Subcutaneous abdominal adipose tissue (tissue), 5 donors: ENCODE measurements around the gene CFAP65.

Source experiments
- H3K27ac ChIP-seq: one replicate; pipeline ENCODE4 v1.7.0; 2013; ENCODE audit warnings: low read depth, mild to moderate bottlenecking, inconsistent platforms, low read length, moderate library complexity
- H3K27me3 ChIP-seq, 5 donors: one replicate each; pipeline ENCODE4 v1.7.0; 2013; ENCODE audit warnings: low read length in 5 of 5, inconsistent platforms in 1 of 5; ENCODE audit not compliant: control insufficient read depth in 5 of 5, insufficient read depth in 4 of 5
- H3K36me3 ChIP-seq, 5 donors: one replicate each; pipeline ENCODE4 v1.7.0; 2013; ENCODE audit warnings: low read length in 5 of 5; ENCODE audit not compliant: control insufficient read depth in 5 of 5, insufficient read depth in 5 of 5
- H3K4me1 ChIP-seq, 5 donors: one replicate each; pipeline ENCODE4 v1.7.0; 2013; ENCODE audit warnings: low read length in 5 of 5, mild to moderate bottlenecking in 3 of 5, moderate library complexity in 1 of 5; ENCODE audit not compliant: control insufficient read depth in 5 of 5, insufficient read depth in 5 of 5
- H3K4me3 ChIP-seq, 5 donors: one replicate each; pipeline ENCODE4 v1.7.0; 2013; ENCODE audit warnings: low read length in 5 of 5, low read depth in 1 of 5
- H3K9ac ChIP-seq, 5 donors: one replicate each; pipeline ENCODE4 v1.7.0; 2013; ENCODE audit warnings: low read length in 5 of 5, mild to moderate bottlenecking in 4 of 5, moderate library complexity in 3 of 5
- H3K9me3 ChIP-seq, 5 donors: one replicate each; pipeline ENCODE4 v1.7.0; 2013; ENCODE audit warnings: low read length in 5 of 5; ENCODE audit not compliant: control insufficient read depth in 5 of 5
- donor health status: healthy.
- donor health status: healthy.
- donor health status: healthy.
- donor health status: healthy.
- donor health status: healthy.

Gene CFAP65

DNA sequence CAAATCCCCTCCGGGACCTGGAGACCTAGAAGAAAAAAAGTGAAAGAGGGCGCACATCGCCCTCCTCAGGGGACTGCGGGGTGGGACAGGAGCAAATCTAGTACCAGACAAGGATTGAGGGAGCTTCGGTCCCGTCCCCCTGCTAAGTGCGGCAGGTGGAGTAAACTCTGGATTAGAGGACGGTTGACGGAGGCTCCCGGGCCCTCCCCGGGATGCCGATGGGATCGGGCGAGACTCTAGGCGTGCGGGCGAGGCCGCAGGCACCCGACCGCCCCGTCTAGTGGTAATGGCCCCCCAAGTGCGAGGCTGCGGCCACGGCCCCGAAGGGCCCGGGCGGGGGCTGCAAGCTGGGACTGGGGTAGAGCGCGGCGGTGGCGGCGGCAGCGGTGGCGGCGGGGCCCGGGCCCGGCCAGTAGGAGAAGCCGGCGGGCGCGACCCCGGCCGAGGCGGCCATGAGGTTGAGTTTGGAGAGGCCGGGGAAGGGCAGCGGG lies 59.9 kb downstream of the CFAP65 start:
- Histone ChIP-seq H3K4me1 (peaks cover 0 to 46% (median 38%) of the 10 kb centered on the region in 5 donors), H3K9me3 (no peaks in the 10 kb centered on the region), H3K9ac (no peak overlapping the region), H3K27me3 (peaks cover 45 to 76% (median 75%) of the 10 kb centered on the region in 5 donors), H3K4me3 (peak overlapping the region in 1 of 5 donors; percentile 53), H3K36me3 (no peaks in the 10 kb centered on the region), H3K27ac (no peak overlapping the region)

- Histone ChIP-seq H3K27ac (no peak overlapping the region), H3K4me1 (peaks cover 0 to 46% (median 38%) of the 10 kb centered on the region in 5 donors), H3K9ac (no peak overlapping the region), H3K27me3 (peaks cover 39 to 75% (median 73%) of the 10 kb centered on the region in 5 donors), H3K4me3 (peak overlapping the region in 1 of 5 donors; percentile 26), H3K36me3 (no peaks in the 10 kb centered on the region), H3K9me3 (no peaks in the 10 kb centered on the region)
Observed at GRCh38 chr2:218980735-218981389, 60.5 kb downstream of the CFAP65 start.

- H3K4me1 ChIP-seq: peaks cover 0 to 46% (median 38%) of the 10 kb centered on the region in 5 donors
Observed at GRCh38 chr2:218979846-218980734, 61.2 kb downstream of the CFAP65 start.

DNA sequence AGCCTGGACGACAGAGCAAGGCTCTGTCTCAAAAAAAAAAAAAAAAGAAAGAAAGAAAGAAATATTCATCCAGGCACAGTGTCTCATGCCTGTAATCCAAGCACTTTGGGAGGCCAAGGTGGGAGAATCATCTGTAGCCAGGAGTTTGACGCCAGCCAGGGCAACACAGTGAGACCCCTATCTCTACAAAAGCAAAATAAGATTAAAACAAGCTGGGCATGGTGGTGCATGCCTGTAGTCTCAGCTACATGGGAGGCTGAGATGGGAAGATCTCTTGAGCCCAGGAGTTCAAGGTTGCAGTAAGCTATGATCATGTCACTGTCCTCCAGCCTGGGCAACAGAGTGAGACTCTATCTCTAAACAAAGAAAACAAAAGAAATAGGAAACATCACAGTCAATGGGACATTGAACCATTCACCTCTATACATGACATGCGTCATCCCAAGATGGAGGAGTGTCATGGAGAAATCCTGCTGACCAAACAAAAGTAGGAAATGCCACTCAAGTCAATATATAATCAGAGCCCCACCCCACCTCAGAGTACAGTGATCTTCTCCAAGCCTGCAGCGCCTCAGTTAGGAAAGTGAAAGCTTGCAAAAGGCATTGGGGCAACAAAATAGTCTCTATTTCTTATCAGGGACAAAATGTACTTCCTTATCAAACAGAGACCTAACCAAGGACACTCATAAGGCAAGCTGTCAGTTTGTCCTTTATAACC lies 66.1 kb downstream of the CFAP65 start:
- H3K4me1 ChIP-seq: peaks cover 0 to 6% (median 6%) of the 10 kb centered on the region in 5 donors
- H3K9me3 ChIP-seq: no peaks in the 10 kb centered on the region
- no peak overlapping the region for H3K9ac ChIP-seq
- H3K27me3 ChIP-seq: peaks cover 14 to 59% (median 48%) of the 10 kb centered on the region in 5 donors
- no peak overlapping the region for H3K4me3 ChIP-seq
- no peak overlapping the region for H3K27ac ChIP-seq
- no peaks in the 10 kb centered on the region for H3K36me3 ChIP-seq

More at GRCh38 chr2:218979846-218980734, 61.2 kb downstream of the CFAP65 start:
- Histone ChIP-seq H3K9me3 (no peaks in the 10 kb centered on the region), H3K4me3 (peak overlapping the region; percentile 17 to 56 (median 35)), H3K36me3 (no peaks in the 10 kb centered on the region), H3K27ac (no peak overlapping the region), H3K27me3 (peaks cover 43 to 77% (median 71%) of the 10 kb centered on the region in 5 donors), H3K9ac (no peak overlapping the region)

DNA sequence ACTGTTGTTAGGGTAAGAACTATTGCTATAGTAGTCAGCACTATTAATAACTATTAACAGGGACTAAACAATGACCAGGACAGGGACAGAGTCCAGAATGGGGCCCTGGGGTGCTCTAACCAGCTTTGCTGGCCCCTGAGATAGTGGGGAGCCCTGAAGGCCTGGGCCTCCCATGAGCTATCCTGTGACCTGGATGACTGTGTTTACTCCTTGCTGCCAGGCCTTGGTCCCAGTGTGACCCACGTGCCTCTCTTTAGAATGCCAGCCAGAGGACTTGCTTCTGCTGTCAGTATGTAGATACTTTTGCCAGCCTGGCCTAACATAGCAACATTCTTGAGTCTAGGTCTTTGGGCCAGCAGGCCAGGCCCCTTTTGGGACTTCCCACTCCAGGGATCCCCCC lies 70.4 kb downstream of the CFAP65 start:
- Histone ChIP-seq H3K27ac (no peak overlapping the region), H3K9me3 (no peaks in the 10 kb centered on the region), H3K4me3 (no peak overlapping the region), H3K4me1 (no peaks in the 10 kb centered on the region), H3K36me3 (no peaks in the 10 kb centered on the region), H3K27me3 (peaks cover 11 to 32% (median 24%) of the 10 kb centered on the region in 5 donors), H3K9ac (no peak overlapping the region)

- Histone ChIP-seq H3K27ac (no peak overlapping the region), H3K9me3 (no peaks in the 10 kb centered on the region), H3K4me1 (peaks cover 0 to 22% (median 12%) of the 10 kb centered on the region in 5 donors), H3K27me3 (peaks cover 40 to 52% (median 48%) of the 10 kb centered on the region in 5 donors), H3K9ac (no peak overlapping the region), H3K36me3 (no peaks in the 10 kb centered on the region), H3K4me3 (no peak overlapping the region)
Observed at GRCh38 chr2:218964041-218964771, 77.1 kb downstream of the CFAP65 start.

- Histone ChIP-seq H3K9ac (no peak overlapping the region), H3K36me3 (no peaks in the 10 kb centered on the region), H3K9me3 (no peaks in the 10 kb centered on the region), H3K27me3 (peaks cover 46 to 58% (median 54%) of the 10 kb centered on the region in 5 donors), H3K27ac (no peak overlapping the region), H3K4me1 (peaks cover 0 to 23% (median 13%) of the 10 kb centered on the region in 5 donors), H3K4me3 (no peak overlapping the region)
Observed at GRCh38 chr2:218963601-218964000, 77.7 kb downstream of the CFAP65 start.

GRCh38 chr2:218962859-218963492 lies 78.3 kb downstream of the CFAP65 start:
- Histone ChIP-seq H3K9me3 (no peaks in the 10 kb centered on the region), H3K4me1 (peaks cover 0 to 23% (median 13%) of the 10 kb centered on the region in 5 donors), H3K27me3 (peaks cover 51 to 65% (median 60%) of the 10 kb centered on the region in 5 donors), H3K36me3 (no peaks in the 10 kb centered on the region), H3K27ac (no peak overlapping the region), H3K9ac (no peak overlapping the region), H3K4me3 (peak overlapping the region in 1 of 5 donors; percentile 40)
